ENCODE measurements around the gene DERL3.

DERL3 gene

GRCh38 chr22:23842599-23842998 lies 3.8 kb upstream of the DERL3 start:
- TF ChIP-seq CTCF (IDR thresholded peaks at IDR 0.05; ENCODE audit: low read depth, low read length): no peak
- Histone ChIP-seq H3K9me3 (ENCODE audit: severe bottlenecking) (no peaks in the 10 kb centered on the region), H3K27me3 (ENCODE audit: insufficient read depth, low read depth, severe bottlenecking) (no peaks in the 10 kb centered on the region), H3K4me3 (ENCODE audit: low read depth, low read length) (no peak overlapping the region), H3K27ac (no peak overlapping the region), H3K36me3 (peaks cover 3% of the 10 kb centered on the region)
- DNase-seq: no peak

- Histone ChIP-seq H3K27ac (no peak overlapping the region), H3K27me3 (ENCODE audit: insufficient read depth, low read depth, severe bottlenecking) (no peaks in the 10 kb centered on the region), H3K4me3 (ENCODE audit: low read depth, low read length) (no peak overlapping the region), H3K36me3 (peaks cover 10% of the 10 kb centered on the region), H3K9me3 (ENCODE audit: severe bottlenecking) (no peaks in the 10 kb centered on the region)
- TF ChIP-seq CTCF (IDR thresholded peaks at IDR 0.05; ENCODE audit: low read depth, low read length): no peak
- no peak for DNase-seq
Measured at GRCh38 chr22:23841736-23842445, 3.1 kb upstream of the DERL3 start.

GRCh38 chr22:23841292-23841691 lies 2.5 kb upstream of the DERL3 start:
- TF ChIP-seq CTCF (IDR thresholded peaks at IDR 0.05; ENCODE audit: low read depth, low read length): no peak
- Histone ChIP-seq H3K27ac (no peak overlapping the region), H3K4me3 (ENCODE audit: low read depth, low read length) (no peak overlapping the region), H3K27me3 (ENCODE audit: insufficient read depth, low read depth, severe bottlenecking) (no peaks in the 10 kb centered on the region), H3K9me3 (ENCODE audit: severe bottlenecking) (no peaks in the 10 kb centered on the region), H3K36me3 (peaks cover 13% of the 10 kb centered on the region)
- no peak for DNase-seq

GRCh38 chr22:23840026-23840425 lies 1.2 kb upstream of the DERL3 start:
- no peak overlapping the region for H3K27ac ChIP-seq
- H3K36me3 ChIP-seq: peaks cover 26% of the 10 kb centered on the region
- H3K9me3 ChIP-seq (ENCODE audit: severe bottlenecking): no peaks in the 10 kb centered on the region
- H3K27me3 ChIP-seq (ENCODE audit: insufficient read depth, low read depth, severe bottlenecking): no peaks in the 10 kb centered on the region
- TF ChIP-seq CTCF (IDR thresholded peaks at IDR 0.05; ENCODE audit: low read depth, low read length): no peak
- no peak overlapping the region for H3K4me3 ChIP-seq (ENCODE audit: low read depth, low read length)
- no peak for DNase-seq

GRCh38 chr22:23837911-23838680 lies 710 bp downstream of the DERL3 start:
- Histone ChIP-seq H3K9me3 (ENCODE audit: severe bottlenecking) (no peaks in the 10 kb centered on the region), H3K4me3 (ENCODE audit: low read depth, low read length) (peak overlapping the region; percentile 69), H3K27me3 (ENCODE audit: insufficient read depth, low read depth, severe bottlenecking) (no peaks in the 10 kb centered on the region), H3K36me3 (peaks cover 43% of the 10 kb centered on the region), H3K27ac (peak overlapping the region; percentile 79)
- TF ChIP-seq CTCF (IDR thresholded peaks at IDR 0.05; ENCODE audit: low read depth, low read length): no peak
- DNase-seq: no peak

All from WERI-Rb-1 (cell line).